GM21825 (cell line): ENCODE results near the gene ZBTB1.
A peak's percentile ranks its signal among the peaks of the same experiment; 100 is the strongest.

Source experiments
- ATAC-seq: cut with Tn5 transposase; IDR thresholded peaks from one replicate; pipeline ENCODE4 v1.9.1; 2021; ENCODE audit warnings: mild to moderate bottlenecking, moderate library complexity; ENCODE audit not compliant: unreplicated experiment

ZBTB1 gene, protein sequence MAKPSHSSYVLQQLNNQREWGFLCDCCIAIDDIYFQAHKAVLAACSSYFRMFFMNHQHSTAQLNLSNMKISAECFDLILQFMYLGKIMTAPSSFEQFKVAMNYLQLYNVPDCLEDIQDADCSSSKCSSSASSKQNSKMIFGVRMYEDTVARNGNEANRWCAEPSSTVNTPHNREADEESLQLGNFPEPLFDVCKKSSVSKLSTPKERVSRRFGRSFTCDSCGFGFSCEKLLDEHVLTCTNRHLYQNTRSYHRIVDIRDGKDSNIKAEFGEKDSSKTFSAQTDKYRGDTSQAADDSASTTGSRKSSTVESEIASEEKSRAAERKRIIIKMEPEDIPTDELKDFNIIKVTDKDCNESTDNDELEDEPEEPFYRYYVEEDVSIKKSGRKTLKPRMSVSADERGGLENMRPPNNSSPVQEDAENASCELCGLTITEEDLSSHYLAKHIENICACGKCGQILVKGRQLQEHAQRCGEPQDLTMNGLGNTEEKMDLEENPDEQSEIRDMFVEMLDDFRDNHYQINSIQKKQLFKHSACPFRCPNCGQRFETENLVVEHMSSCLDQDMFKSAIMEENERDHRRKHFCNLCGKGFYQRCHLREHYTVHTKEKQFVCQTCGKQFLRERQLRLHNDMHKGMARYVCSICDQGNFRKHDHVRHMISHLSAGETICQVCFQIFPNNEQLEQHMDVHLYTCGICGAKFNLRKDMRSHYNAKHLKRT

GRCh38 chr14:64504310-64504896 lies at the start of gene ZBTB1:
TSS of gene ZBTB1 (plus strand) at chr14:64504770. CDS start at chr14:64521505, 16,735 bp downstream.
- peak; percentile 20 for ATAC-seq

GRCh38 chr14:64459405-64460136 lies 45.0 kb upstream of the ZBTB1 start:
- no peak for ATAC-seq

DNA sequence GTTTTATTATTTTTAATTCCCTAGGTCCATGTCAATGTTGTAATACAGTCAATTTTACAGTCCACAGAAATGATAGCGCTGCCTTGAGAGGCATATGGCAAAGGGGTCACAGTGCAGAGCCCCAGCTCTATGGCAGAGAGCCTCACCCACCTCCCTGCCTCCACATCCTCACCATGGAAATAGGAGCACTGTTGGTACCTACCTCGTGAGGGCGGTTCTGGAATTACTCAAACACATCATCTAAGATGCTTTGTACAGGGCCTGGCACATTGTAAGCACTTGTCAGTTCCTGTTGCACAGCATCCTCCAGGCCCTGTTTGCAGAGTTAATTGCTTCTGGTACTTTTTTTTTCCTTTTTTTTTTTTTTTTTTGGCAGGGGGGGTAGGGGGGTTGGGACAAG lies 43.3 kb upstream of the ZBTB1 start:
- ATAC-seq, result no peak

DNA sequence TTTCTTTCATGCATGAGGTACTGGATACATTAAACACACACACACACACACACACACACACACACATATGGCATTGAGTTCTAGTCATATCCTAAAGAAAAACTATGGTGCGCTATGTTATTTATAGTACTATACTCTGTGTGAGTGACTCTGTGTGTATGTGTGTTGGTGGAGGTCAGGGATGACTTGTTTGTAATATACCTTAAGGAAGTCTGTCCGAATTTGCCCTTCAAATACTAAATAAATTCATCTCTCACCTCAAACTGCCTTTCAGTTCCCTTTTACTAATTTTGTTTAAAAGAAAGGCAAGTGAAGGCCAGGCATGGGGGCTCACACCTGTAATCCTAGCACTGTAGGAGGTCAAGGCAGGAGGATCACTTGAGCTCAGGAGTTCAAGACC lies 41.4 kb upstream of the ZBTB1 start:
- no peak for ATAC-seq

DNA sequence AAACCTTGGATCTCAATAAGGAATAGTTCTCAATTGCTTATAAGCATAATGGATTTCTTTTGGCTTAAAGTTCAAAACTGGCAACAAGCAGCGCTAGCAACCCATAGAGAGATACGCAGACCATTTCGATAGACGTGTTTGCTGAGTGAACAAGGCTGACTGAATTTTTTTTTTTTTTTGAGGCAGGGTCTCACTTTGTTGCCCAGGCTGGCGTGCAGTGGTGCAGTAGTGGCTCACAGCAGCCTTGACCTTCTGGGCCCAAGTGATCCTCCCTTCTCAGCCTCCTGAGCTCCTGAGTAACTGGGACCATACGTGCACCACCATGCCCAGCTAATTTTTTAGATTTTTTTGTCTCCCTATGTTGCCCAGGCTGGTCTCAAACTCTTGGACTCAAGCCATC lies 40.7 kb upstream of the ZBTB1 start:
- ATAC-seq, result no peak

DNA sequence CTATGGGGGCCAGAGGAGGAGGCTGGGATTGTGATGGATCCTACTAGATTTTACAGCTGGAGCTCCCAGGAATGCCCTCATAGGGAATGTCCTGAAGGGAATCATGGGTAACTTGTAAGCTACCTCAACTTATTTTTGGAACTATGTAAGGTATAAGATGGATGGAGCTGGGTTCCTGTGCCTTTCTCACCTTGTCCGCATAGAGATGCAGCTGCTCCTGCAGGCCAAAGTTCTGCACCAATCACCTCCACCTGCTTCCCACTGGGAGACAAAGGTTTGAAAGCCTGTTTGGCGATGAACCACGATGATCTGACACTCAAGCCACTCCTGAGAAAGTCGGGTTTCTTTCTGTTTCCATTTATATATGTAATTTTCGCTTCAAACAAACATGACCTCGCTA lies 39.9 kb upstream of the ZBTB1 start:
- no peak for ATAC-seq

GRCh38 chr14:64465191-64465822 lies 39.3 kb upstream of the ZBTB1 start, which contains the start of gene AKAP5:
TSS of gene AKAP5 (plus strand) at chr14:64465499. CDS start at chr14:64468395, 2,896 bp downstream.
- peak; percentile 65 for ATAC-seq

- ATAC-seq, result no peak
These were observed 38.6 kb upstream of the ZBTB1 start for GRCh38 chr14:64465831-64466554.

DNA sequence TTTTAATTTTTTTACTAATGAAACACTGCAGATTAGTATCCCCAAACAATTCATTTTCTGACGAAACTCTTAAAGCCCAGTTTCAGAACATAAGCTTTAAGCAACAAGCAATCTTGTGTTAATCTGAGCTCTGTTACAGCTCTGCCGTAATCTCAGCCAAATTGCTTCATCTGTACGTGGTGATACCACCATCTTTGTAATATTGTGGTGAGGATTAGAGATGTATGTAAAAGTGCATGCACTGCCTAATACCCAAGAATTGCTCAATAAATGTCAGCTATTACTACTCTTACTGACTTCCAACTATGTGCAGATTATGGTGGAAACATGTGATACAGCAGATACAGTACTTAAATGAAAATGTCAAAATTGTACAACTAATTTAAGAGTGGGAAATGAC lies 37.5 kb upstream of the ZBTB1 start:
- no peak for ATAC-seq

GRCh38 chr14:64467566-64467965 lies 37.0 kb upstream of the ZBTB1 start:
- no peak for ATAC-seq

GRCh38 chr14:64468451-64468850 lies 36.1 kb upstream of the ZBTB1 start:
- ATAC-seq, result no peak

- ATAC-seq, result no peak
These were observed 30.5 kb upstream of the ZBTB1 start for GRCh38 chr14:64474041-64474440.

GRCh38 chr14:64474698-64475097 lies 29.9 kb upstream of the ZBTB1 start:
- no peak for ATAC-seq

- no peak for ATAC-seq
These were observed 28.8 kb upstream of the ZBTB1 start for GRCh38 chr14:64475585-64476273.

- no peak for ATAC-seq
These were observed 28.1 kb upstream of the ZBTB1 start for GRCh38 chr14:64476438-64476837.

DNA sequence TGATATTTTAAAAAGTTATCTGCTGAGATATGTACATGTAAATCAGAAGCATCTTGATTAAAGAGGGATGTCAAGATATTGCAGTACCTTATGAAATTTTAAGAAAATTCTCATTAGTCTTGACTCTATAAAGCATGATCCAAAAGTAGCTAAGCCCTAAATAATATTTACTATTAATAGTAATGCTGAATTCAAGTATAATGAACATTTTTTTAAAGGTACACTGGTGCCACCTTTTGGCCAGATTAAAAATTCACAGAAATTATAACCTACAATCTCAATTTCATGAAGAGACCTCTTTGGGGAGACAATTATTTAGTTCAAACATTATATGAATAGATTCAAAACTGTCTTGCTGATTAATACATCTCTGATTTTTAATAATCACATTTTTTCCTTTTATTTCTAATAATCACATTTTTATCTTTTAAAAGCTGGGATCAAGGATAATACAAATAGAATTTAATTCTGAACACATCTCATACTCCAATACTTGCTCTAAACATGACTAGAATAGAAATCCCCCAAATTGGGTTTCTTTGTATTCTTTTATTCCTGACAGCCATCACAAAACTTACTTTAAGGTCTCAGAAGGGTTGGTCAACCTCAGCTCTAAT lies 25.8 kb upstream of the ZBTB1 start:
- ATAC-seq, result no peak

DNA sequence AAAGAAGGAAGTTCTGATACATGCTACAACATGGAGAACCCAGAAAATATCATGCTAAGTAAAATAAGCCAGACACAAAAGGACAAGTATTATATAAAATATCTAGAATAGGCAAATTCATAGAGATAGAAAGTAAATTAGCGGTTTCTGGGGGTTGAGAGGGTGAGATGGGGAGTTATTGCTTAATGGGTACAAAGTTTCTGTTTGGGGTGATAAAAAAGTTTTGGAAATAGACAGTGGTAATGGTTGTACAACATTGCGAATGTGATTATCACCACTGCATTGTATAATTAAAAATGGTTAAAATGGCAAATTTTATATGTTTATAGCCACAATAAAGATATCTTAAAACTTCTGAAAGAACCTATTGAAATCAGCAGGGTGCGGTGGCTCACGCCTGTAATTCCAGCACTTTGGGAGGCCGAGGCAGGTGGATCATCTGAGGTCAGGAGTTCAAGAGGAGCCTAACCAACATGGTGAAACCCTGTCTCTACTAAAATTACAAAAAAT lies 15.9 kb upstream of the ZBTB1 start:
- no peak for ATAC-seq

GRCh38 chr14:64491637-64492036 lies 12.9 kb upstream of the ZBTB1 start:
- no peak for ATAC-seq

- ATAC-seq, result no peak
These were observed 11.1 kb upstream of the ZBTB1 start for GRCh38 chr14:64493455-64493854.
